ENCODE results near the gene FUT2.

DNA sequence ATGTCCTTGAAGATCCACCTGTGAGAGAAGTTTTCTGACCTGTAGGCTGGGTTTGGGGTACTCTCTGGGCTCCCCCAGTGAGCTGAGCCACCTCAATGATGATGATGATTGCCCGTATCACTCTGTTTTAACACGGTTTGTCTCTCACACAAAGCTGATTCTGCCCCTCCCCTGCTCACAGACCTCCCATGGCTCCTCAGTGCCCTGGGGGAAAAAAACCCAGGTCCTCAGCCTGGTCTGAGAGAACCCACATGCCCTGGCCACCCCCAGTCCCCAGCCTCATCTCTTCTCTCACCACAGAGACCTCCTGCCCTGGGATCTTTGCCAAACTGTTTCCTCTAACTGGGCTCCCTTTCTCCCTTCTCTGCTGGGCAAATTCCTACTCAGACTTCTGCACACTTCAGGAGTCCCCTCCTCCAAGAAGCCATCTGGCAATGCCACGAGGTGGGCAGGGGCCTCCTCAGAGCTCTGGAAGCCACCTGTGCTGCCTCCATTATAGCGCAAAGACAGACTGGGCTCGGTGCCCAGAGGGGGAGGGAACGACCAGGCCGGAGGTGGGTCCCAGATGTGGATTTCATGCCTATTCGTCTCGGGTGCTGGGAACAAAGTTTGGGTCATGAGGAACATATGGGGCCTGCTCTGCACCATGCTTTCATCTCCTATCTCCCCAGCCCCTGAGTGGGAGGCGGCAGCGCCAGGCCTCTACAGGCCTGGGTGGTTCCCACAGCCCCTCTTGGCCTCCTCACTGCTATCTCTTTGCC, 41.3 kb upstream of the FUT2 start:
- TF ChIP-seq, protein P1, sequence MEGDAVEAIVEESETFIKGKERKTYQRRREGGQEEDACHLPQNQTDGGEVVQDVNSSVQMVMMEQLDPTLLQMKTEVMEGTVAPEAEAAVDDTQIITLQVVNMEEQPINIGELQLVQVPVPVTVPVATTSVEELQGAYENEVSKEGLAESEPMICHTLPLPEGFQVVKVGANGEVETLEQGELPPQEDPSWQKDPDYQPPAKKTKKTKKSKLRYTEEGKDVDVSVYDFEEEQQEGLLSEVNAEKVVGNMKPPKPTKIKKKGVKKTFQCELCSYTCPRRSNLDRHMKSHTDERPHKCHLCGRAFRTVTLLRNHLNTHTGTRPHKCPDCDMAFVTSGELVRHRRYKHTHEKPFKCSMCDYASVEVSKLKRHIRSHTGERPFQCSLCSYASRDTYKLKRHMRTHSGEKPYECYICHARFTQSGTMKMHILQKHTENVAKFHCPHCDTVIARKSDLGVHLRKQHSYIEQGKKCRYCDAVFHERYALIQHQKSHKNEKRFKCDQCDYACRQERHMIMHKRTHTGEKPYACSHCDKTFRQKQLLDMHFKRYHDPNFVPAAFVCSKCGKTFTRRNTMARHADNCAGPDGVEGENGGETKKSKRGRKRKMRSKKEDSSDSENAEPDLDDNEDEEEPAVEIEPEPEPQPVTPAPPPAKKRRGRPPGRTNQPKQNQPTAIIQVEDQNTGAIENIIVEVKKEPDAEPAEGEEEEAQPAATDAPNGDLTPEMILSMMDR (IDR thresholded peaks at IDR 0.05 in 4 of 5, conservative IDR thresholded peaks at IDR 0.05 in 1 of 5) = no peak
- no peak for TF ChIP-seq POLR2A (IDR thresholded peaks at IDR 0.05)
